GM19239 (cell line): Measurements from ENCODE around the gene TAS2R8.

ENCODE experiments used
- DNase-seq: peaks from one replicate; pipeline ENCODE4 v3.0.0; 2011; ENCODE audit warnings: low spot score; ENCODE audit not compliant: insufficient read length
- FAIRE-seq: peaks from 2 replicates; lab custom pipeline; 2011; peaks lifted over from hg19 to GRCh38; lab: Jason Lieb, UNC

Gene TAS2R8

DNA sequence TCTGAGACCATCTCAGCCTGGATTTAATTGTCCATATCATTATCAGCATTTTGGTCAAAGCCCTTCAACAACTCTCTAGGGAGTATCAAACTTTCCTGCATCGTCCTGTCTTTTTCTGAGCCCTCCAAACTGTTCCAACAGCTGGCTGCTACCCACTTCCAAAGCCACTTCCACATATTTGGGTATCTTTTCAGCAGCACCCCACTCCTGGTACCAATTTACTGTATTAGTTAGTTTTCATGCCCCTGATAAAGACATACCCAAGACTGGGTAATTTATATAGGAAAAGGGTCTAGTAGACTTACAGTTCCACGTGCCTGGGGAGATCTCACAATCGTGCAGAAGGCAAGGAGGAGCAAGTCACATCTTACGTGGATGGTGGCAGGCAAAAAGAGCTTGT, 50.9 kb downstream of the TAS2R8 start:
- no peak for DNase-seq
- FAIRE-seq, result no peak
